OCI-LY1 (cell line): ENCODE data around the gene ZNF777.

Source experiments
- H2AFZ ChIP-seq: fragments of 200-600 bp; sonication (generic), shearing (Covaris generic); 2 replicates; pipeline ENCODE4 v1.6.0; 2014; ENCODE audit warnings: antibody characterized with exemption, mild to moderate bottlenecking, low read length
- H3F3A ChIP-seq: fragments of 200-600 bp; sonication (generic), shearing (Covaris generic); 2 replicates; pipeline ENCODE4 v1.6.0; 2014; ENCODE audit warnings: mild to moderate bottlenecking, antibody characterized with exemption, low read length, moderate library complexity; ENCODE audit not compliant: insufficient read depth
- H3K27ac ChIP-seq: fragments of 200-600 bp; sonication (generic); 2 replicates; pipeline ENCODE4 v1.5.1; 2014; ENCODE audit warnings: low read length, mixed run types, mild to moderate bottlenecking, low read depth; ENCODE audit not compliant: poor library complexity, severe bottlenecking
- H3K27me3 ChIP-seq: fragments of 200-600 bp; sonication (generic); 2 replicates; pipeline ENCODE4 v1.6.0; 2014; ENCODE audit warnings: antibody characterized with exemption, mild to moderate bottlenecking, low read length, moderate library complexity; ENCODE audit not compliant: insufficient read depth
- H3K36me3 ChIP-seq: fragments of 200-600 bp; sonication (generic); 2 replicates; pipeline ENCODE4 v1.6.1; 2014; ENCODE audit warnings: mild to moderate bottlenecking, antibody characterized with exemption, low read length, moderate library complexity, mixed read lengths; ENCODE audit not compliant: insufficient read depth
- H3K4me1 ChIP-seq: fragments of 200-600 bp; sonication (generic); 2 replicates; pipeline ENCODE4 v1.5.1; 2014; ENCODE audit warnings: mild to moderate bottlenecking, low read length, moderate library complexity; ENCODE audit not compliant: insufficient read depth, severe bottlenecking
- H3K4me2 ChIP-seq: fragments of 200-600 bp; sonication (generic), shearing (Covaris generic); 2 replicates; pipeline ENCODE4 v1.6.1; 2014; ENCODE audit warnings: low read length
- H3K4me3 ChIP-seq: fragments of 200-600 bp; sonication (generic); 2 replicates; pipeline ENCODE4 v1.5.1; 2014; ENCODE audit warnings: low read length, low read depth, mild to moderate bottlenecking, mixed read lengths; ENCODE audit not compliant: poor library complexity, severe bottlenecking
- H3K79me2 ChIP-seq: fragments of 200-600 bp; shearing (Covaris generic); 2 replicates; pipeline ENCODE4 v1.6.1; 2016; ENCODE audit warnings: mixed run types, low read length, mixed read lengths; ENCODE audit not compliant: insufficient read depth
- H3K9ac ChIP-seq: fragments of 200-600 bp; sonication (generic), shearing (Covaris generic); 2 replicates; pipeline ENCODE4 v1.6.1; 2014; ENCODE audit warnings: mild to moderate bottlenecking, low read length, mixed read lengths
- H3K9me2 ChIP-seq: fragments of 200-600 bp; sonication (generic), shearing (Covaris generic); 2 replicates; pipeline ENCODE4 v1.6.1; 2014; ENCODE audit warnings: low read depth, mild to moderate bottlenecking, low read length, mixed read lengths
- H3K9me3 ChIP-seq: fragments of 200-600 bp; shearing (Covaris generic); 2 replicates; pipeline ENCODE4 v1.6.1; 2014; ENCODE audit warnings: low read length, mixed read lengths
- H4K20me1 ChIP-seq: fragments of 200-600 bp; sonication (generic), shearing (Covaris generic); 2 replicates; pipeline ENCODE4 v1.6.0; 2016; ENCODE audit warnings: mild to moderate bottlenecking, low read length; ENCODE audit not compliant: insufficient read depth
- EZH2 ChIP-seq: fragments of 200-600 bp; sonication (generic), shearing (Covaris generic); IDR thresholded peaks from 2 replicates; pipeline ENCODE4 v1.8.0; 2017; ENCODE audit warnings: borderline replicate concordance, mixed run types, mild to moderate bottlenecking, antibody characterized with exemption, low read length, moderate library complexity, mixed read lengths
- TF ChIP-seq, protein P1 (sequence below): fragments of 200-600 bp; sonication (generic), shearing (Covaris generic); IDR thresholded peaks from 2 replicates; pipeline ENCODE4 v1.5.1; 2017; ENCODE audit warnings: mild to moderate bottlenecking, antibody characterized with exemption, low read length, moderate library complexity, mixed read lengths

The ZNF777 gene

GRCh38 chr7:149460493-149461277 lies at the start of gene ZNF777:
TSS of gene ZNF777 (minus strand) at chr7:149461062. CDS start at chr7:149456022, 5,040 bp downstream.
- Histone ChIP-seq H3K79me2 (no peaks in the 10 kb centered on the region), H3K27ac (no peak within 1 kb of the TSS), H3K4me2 (peak within 1 kb of the TSS; percentile 72), H3K9me3 (peaks cover 3% of the 10 kb centered on the region; the same call in 1 of the 2 replicates), H3K36me3 (0 out of 2 replicates have a peak, but pooled peaks cover 2% of the 10 kb centered on the region), H3F3A (peaks cover 4% of the 10 kb centered on the region; the same call in 1 of the 2 replicates), H3K4me3 (peak within 1 kb of the TSS; percentile 64), H3K4me1 (peaks cover 12% of the 10 kb centered on the region), H3K27me3 (peaks cover 11% of the 10 kb centered on the region; the same call in 1 of the 2 replicates), H2AFZ (0 out of 2 replicates have a peak within 1 kb of the TSS, but pooled peaks have one; percentile 17), H3K9ac (peak within 1 kb of the TSS; percentile 46), H3K9me2 (no peaks in the 10 kb centered on the region), H4K20me1 (no peaks in the 10 kb centered on the region)
- TF ChIP-seq, protein P1, sequence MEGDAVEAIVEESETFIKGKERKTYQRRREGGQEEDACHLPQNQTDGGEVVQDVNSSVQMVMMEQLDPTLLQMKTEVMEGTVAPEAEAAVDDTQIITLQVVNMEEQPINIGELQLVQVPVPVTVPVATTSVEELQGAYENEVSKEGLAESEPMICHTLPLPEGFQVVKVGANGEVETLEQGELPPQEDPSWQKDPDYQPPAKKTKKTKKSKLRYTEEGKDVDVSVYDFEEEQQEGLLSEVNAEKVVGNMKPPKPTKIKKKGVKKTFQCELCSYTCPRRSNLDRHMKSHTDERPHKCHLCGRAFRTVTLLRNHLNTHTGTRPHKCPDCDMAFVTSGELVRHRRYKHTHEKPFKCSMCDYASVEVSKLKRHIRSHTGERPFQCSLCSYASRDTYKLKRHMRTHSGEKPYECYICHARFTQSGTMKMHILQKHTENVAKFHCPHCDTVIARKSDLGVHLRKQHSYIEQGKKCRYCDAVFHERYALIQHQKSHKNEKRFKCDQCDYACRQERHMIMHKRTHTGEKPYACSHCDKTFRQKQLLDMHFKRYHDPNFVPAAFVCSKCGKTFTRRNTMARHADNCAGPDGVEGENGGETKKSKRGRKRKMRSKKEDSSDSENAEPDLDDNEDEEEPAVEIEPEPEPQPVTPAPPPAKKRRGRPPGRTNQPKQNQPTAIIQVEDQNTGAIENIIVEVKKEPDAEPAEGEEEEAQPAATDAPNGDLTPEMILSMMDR, result peak; percentile 65
- no peak for TF ChIP-seq EZH2

GRCh38 chr7:149510248-149510647 lies 49.4 kb upstream of the ZNF777 start:
- Histone ChIP-seq H2AFZ (no peak overlapping the region), H3K9me3 (peaks cover 18% of the 10 kb centered on the region), H3K27me3 (no peaks in the 10 kb centered on the region; the same call in 1 of the 2 replicates), H3K4me1 (no peaks in the 10 kb centered on the region), H3K9ac (no peak overlapping the region), H3K4me2 (no peak overlapping the region), H3K79me2 (no peaks in the 10 kb centered on the region), H3K27ac (no peak overlapping the region), H3F3A (no peaks in the 10 kb centered on the region), H4K20me1 (no peaks in the 10 kb centered on the region), H3K4me3 (no peak overlapping the region), H3K36me3 (no peaks in the 10 kb centered on the region; the same call in 1 of the 2 replicates), H3K9me2 (no peaks in the 10 kb centered on the region; the same call in 1 of the 2 replicates)
- TF ChIP-seq EZH2, result no peak
- TF ChIP-seq, protein P1, result no peak

- no peaks in the 10 kb centered on the region for H3K4me1 ChIP-seq
- H3K36me3 ChIP-seq, result no peaks in the 10 kb centered on the region; the same call in 1 of the 2 replicates
- H3F3A ChIP-seq, result no peaks in the 10 kb centered on the region
- H3K4me2 ChIP-seq, result no peak overlapping the region
- H3K79me2 ChIP-seq, result no peaks in the 10 kb centered on the region
- no peaks in the 10 kb centered on the region for H4K20me1 ChIP-seq
- no peak overlapping the region for H3K4me3 ChIP-seq
- H3K27me3 ChIP-seq, result no peaks in the 10 kb centered on the region; the same call in 1 of the 2 replicates
- no peak for TF ChIP-seq EZH2
- TF ChIP-seq, protein P1, result no peak
- no peaks in the 10 kb centered on the region; the same call in 1 of the 2 replicates for H3K9me2 ChIP-seq
- H3K9me3 ChIP-seq, result peaks cover 22% of the 10 kb centered on the region
- no peak overlapping the region for H3K9ac ChIP-seq
- H3K27ac ChIP-seq, result no peak overlapping the region
- H2AFZ ChIP-seq, result no peak overlapping the region
Observed at GRCh38 chr7:149509774-149510173, 48.9 kb upstream of the ZNF777 start.
